HG02840 (cell line): ENCODE results near the gene CPM.
"Not testable (repeated sequence)": the region's sequence is repeated elsewhere in the genome, so short reads cannot be mapped to it uniquely, and the experiment has no call there.

Experiments
- ATAC-seq: cut with Tn5 transposase; IDR thresholded peaks from one replicate; pipeline ENCODE4 v1.9.1; 2021; ENCODE audit warnings: mild to moderate bottlenecking, moderate library complexity, moderate number of reproducible peaks; ENCODE audit not compliant: unreplicated experiment, low FRiP score

CPM gene

DNA sequence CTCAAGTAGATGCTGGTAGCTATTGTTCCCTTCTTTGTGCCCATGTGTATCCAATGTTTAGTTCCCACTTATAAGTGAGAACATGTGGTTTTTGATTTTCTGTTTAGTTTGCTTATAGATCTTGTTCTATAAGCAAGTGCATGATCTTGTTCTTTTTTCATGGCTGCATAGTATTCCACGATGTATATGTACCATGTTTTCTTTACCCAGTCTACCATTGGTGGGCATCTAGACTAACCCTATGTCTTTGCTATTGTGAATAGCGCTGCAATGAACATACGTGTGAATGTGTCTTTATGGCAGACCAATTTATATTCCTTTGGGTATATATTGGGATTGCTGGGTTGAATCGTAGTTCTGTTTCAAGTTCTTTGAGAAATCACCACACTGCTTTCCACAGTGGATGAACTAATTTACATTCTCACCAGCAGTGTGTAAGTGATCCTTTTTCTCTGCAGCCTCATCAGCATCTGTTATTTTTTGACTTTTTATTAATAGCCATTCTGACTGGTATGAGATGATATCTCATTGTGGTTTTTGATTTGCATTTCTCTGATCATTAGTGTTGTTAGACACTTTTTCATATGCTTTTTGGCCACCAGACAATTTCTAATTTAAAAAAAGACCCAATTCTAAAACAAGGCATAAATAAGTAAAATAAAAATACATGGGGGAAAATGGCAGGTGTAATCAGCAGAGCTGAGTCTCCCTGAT lies 50.6 kb downstream of the CPM start:
- ATAC-seq, result no peak

DNA sequence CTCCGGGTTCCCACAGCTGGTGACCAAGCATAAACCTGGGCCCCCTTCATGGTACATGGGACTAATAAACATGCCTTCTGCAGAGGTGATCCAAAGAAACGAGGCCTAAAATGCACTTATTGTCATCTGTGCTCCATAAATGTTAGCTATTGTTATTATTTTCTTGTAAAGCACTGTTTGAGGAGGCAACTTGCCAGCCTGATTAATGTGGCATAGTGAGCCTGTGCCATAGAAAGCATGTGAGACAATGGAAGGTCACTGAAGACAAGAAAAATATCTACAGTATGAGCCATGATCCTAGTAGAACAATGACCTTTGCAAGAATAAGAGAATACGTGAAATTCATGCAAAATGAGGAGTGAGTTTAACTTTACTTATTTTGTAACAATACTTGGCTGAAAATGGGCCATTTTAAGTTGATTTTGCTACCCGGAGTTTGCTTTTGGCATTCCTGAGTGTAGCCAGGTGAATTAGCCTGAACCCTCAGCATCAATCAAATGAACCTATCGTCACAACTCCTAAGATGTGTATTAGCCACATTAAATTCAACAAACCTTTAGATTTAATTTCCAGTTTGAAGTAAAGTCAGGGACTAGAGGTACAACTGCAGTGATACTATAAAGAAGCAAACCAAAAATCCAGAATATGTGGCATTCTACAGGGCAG lies 52.2 kb downstream of the CPM start:
- ATAC-seq, result no peak

DNA sequence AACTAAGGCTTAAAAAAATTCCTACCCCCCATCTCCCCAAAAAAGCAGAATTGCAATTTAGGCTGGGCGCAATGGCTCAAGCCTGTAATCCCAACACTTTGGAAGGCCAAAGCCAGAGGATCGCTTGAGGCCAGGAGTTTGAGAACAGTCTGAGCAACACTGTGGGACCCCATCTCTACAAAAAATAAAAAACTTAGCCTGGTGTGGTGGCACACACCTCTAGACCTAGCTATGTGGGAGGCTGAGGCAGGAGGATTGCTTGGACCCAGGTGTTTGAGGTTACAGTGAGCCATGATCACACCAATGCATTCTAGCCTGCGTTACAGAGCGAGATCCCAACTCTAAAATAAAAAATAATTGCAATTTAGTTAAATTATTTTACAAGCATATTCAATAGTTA lies 54.1 kb downstream of the CPM start:
- no peak for ATAC-seq

DNA sequence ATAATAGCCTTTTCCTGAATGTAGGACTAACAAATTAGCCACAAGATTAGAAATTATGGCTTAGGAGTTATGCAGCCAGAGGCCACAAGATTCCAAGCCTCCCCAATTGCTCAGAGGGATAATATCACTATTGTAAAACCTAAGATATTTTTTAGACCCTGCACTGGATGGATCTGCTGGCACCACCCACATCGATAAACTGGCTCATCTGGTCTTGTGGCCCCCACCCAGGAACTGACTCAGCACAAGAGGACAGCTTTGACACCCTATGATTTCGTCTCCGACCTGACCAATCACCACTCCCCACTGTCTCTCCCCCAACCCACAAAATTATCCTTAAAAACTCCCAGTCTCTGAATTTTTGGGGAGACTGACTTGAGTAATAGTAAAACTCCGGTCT lies 54.7 kb downstream of the CPM start:
- no peak for ATAC-seq

DNA sequence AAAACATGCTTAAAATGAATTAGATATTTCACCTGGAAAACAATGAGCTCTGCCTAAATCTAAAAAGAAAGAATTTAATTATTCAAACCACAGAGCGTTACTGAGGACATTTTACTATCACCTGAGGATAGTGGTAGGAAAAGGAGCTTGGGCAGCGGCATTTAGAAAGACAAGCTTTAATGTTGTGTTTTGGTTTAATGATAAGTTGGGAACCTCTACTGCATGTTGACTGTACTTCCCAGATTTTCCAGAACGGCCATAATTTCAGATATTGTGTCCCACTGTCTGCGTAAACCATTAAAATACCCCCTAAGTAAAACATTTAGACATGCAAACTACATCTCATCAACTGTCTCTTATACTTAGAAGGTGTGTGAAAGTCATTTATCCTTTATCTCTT lies 55.4 kb downstream of the CPM start:
- ATAC-seq, result no peak

DNA sequence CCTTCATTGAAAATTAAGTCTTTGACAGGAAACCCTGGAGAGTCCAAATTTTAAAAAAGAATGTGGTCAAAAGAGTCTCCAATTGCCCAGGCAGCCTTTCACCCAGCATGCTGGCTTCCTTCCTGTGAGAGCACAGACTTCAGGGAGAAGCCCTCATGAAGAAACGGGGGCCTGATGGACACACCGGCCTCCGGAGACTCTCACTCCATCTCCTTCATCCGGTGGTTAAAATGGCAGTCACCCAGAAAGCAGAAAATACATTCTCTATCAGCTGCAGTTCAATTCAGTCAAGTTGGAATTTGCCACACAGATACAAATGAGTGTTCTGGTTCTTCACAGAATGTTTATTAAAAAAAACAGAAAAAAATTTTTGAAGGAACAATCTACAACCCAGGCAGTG lies 56.5 kb downstream of the CPM start:
- no peak for ATAC-seq

DNA sequence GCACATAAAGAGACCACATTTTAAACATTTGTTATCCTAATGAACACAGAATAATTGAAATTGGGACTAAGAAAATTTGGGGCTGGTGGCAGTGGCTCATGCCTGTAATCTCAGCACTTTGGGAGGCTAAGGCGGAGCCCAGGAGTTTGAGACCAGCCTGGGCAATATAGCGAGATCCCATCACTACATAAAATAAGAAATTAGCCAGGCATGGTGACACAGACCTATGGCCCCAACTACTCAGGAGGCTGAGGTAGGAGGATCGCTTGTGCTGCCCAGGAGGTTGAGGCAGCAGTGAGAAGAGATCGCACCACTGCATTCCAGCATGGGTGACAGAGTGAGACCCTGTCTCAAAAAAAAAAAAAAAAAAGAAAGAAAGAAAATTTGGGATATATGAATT lies 59.7 kb downstream of the CPM start:
- ATAC-seq, result no peak

DNA sequence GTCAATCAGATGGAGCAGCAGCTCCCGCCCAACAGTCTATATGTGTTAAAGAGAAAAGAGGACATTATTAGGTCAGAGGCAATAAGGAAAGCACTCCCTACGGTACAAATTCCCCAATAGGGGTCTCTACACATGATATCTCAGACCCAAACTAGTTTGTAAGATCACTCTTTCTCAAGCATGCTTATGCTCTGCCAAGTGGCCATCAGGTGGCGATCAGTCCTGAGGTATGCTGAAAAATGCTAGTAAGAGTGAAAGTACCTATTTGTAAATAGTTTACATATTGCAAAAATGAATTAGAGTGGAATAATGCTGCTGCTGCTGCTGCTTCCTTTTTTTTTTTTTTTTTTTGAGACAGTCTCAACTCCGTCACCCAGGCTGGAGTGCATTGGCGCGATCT lies 61.0 kb downstream of the CPM start:
- ATAC-seq, result no peak

DNA sequence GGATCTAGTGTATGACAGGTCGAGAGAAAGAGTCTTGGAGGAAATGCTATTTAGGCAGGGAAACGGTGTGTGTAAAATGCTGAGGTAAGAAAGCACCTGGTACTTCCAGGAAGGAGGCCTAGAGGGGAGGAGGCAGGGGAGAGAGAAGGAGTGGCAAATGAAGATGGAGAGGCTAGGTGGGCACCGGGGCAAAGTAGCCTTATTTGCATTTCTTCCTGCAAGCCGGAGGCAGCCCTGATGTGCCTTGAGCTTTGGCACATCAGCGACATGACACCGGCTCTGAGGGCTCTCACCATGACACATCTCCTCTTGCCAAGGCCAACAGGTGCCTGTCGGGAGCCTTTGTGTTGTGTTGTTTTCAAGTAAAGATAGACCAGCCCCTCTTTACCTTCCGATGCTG lies 61.6 kb downstream of the CPM start:
- ATAC-seq, result no peak

DNA sequence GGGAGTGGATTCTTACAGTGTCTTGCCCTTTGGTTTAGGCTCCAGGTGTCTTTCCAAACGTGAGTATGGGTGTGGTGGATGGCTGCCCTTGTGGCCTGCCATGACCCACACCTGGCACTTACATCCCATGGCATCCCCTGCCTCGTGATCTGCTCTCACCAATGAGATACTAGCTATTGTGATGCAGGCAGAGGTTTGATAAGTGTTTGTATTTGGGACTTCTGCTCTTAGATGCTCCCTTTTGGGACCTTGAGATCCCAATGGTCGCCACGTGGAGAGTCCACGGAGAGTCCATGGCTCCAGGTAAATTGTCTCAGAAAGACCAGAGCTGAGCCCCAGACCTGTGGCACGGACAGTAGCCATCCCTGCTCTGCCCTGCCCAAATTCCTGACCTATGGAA lies 62.5 kb downstream of the CPM start:
- no peak for ATAC-seq

DNA sequence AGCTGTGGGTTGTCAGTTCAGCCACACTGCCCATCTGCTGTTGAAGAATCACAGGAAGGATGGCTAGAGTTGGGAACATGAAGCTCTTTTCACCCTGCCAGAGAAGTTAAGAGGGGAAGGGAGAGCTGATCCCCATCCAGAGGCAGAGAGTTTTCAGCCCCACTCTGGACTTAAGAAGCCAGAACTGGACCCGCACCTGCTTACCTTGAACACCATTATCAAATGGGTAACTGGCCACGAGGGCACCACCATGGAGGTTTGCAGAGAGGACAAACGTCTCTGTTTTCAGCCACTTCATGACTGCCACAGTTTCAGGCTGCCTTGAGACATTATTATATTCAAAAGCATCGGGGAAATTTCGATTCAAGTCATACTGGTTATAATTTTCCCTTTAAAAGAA lies 63.0 kb downstream of the CPM start:
- ATAC-seq, result no peak

DNA sequence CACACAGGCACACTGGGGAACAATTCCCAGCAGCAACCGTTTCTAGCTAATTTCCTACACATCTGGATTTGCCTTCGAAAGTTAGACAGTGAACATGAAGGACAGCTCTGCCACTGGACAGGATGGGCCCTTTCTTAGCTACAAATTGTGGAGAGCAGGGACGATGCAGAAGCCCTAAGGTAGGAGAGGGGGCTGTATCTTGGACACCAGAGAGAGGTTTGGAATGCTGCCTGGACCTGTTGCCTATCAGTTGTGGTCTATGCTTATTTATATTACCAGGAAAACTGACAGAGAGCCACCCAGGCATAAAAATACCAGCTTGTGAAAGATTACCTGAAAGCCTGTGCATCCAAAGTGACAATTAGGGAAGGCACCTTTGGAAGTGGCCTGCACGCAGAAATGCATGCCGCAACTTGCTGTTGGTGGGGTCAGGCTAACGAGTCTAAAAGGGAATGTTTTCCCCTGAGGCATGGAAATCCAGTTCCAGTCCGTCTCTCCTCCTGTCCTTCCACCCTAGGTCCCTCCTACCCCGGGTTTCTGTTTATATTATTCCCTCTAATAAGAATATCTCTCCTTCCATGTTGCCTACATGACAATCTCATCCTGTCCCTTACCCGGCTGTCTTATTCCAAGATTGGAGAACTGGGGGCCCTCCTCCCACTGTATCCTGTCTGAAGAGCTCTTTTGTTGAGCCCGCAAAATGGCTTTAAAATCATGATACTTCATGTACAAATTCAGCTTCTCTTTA lies 64.8 kb downstream of the CPM start:
- ATAC-seq, result no peak

DNA sequence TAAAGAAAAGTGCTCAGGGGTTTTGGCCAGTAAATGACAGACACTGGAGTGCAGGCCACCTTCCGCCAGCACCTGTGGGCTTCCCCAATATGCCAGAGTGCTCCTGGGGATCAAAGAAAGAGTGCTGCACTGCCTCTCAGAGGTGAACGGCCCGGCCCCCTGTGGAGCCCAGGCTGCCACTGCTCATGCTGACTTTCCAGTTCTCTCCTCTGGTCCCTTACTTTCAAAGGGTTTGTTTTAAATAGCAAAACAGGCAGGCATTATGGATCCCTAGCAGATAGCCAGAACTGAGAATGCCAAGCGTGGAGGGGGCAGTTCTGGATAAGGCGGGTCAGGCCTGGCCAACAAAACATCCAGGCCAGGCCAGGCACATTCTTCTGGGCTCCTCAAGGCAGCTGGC lies 65.4 kb downstream of the CPM start:
- no peak for ATAC-seq

DNA sequence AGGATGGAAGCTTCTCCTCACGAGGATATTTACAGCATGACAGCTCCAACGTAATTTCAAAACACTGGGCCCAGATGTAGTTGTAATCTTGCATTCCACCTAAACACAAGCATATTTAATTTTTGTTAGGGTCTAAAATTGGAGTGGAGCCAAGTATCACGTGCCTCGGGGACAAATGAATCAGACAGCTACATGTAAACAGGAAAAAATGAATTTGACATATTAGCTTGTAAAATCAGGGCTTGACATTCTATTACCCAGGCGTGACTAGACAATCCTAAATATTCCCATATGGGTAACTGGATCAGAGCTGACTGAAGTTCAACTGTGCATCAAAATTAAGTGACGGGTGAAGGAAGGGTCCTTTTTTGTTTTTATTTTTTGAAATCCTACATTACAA lies 66.0 kb downstream of the CPM start:
- ATAC-seq, result no peak

DNA sequence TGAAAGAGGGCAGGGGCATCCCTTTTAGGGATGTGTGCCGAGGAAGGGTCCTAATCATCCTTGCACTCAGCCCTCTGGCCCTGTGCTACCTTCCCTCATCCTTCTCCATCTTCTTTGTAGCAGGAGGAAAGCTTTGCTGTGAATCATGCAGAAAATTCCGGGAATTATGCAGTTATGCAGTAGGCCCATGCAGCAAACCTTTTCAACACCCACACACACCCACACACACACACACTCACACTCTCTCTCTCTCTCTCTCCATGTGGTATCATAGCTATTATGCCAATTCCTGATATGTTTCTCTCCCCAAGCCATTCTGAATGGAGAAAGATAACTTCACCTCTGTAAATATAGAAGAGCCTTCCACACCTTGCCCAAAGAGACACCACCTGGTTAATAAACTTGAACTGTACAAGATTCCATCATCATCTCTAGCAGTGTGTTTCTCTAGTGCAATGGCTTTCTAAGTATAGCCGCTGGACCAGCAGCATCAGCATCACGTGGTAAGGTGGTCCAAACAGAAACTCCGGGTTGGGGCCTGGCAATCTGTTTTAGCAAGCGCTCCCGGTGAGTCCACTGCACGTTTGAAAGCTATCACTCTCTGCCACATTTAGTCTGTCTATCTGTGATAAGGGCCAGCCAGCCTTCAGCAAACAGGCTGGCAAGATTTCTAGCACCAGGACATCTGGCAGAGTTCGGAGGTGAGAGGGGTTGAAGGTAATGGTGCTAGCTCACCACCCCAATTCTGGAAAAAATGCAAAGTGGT lies 67.4 kb downstream of the CPM start:
- ATAC-seq, result no peak

DNA sequence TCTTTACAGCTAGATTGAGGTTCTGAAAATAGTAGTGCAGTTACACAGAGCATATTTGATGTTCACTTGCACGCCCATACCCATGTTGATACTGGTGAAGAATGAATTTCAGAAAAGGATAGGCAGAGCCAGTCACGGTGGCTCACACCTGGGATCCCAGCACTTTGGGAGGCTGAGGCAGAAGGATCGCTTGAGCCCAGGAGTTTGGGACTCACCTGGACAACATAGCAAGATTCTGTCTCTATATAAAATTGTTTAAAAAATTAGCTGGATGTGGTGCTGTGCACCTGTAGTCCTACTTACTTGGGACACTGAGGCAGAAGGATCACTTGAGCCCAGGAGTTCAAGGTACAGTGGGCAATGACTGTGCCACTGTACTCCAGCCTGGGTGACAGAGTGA lies 68.4 kb downstream of the CPM start:
- no peak for ATAC-seq

DNA sequence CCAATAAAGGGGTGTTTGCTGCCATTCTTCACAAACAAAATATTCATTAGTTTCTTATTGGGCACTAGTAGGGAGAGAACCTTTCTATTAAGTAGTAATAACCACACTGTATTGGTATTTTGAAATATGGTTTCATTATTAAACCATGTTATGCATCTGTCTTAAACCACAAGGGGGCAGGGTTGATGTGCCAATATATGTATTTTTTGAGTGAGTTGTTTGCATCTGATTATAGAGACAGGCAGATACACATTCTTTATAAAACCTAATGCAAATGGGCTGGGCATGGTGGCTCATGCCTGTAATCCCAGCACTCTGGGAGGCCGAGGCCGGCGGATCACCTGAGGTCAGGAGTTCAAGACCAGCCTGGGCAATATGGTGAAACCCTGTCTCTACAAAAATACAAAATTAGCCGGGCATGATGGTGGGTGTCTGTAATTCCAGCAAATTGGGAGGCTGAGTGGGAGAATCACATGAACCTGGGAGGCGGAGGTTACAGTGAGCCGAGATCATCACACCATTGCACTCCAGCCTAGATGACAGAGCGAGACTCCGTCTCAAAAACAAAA lies 69.0 kb downstream of the CPM start:
- not testable (repeated sequence) for ATAC-seq

DNA sequence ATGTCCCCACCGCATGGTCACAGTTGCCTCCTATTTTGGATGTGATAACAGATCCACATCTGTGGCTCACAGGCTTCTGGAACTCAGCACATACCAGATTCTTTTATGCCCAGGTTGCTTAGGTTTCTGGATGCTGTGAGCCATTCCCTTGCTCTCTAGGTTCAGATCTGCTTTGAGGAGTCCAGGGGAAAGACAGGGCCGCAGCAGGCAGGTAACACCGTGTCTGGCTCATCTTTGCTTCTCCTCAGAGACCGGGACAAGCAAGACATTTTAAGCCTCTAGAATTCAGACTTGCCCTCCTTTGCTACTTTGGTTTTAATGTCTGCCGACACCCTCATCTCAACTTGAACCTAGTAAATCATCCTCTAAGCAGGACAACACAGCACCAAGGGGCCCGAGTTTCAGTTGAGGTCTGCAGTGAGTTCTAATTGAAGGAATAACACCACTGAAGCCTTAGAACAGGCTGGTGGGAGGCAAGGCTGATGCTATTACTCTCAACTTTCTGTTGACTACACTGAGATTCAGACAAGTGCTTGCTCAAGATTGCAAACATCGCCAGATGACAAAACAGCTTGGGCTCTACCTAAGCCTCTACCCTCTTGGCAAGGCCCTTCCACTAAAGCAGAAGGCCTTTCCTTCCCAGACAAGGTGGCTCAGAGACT lies 69.7 kb downstream of the CPM start:
- ATAC-seq, result no peak

DNA sequence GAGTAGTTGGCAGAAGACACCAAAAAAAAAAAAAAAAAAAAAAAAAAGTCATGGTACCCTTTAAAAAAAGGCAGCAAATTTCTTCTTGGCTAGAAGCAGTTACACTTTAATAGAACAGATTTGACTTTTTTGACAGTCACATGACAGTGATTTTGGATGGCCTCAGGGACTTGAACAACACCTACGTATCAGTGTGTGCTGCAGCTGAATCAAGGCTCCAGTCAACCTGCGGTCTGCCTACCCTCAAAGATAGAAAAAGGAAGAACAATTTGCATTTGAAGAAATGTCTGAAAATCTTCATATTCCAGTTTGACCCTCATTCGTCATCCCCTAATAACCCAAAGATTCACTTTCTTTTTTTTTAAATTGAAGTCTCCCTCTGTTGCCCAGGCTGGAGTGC lies 71.1 kb downstream of the CPM start:
- ATAC-seq, result no peak

DNA sequence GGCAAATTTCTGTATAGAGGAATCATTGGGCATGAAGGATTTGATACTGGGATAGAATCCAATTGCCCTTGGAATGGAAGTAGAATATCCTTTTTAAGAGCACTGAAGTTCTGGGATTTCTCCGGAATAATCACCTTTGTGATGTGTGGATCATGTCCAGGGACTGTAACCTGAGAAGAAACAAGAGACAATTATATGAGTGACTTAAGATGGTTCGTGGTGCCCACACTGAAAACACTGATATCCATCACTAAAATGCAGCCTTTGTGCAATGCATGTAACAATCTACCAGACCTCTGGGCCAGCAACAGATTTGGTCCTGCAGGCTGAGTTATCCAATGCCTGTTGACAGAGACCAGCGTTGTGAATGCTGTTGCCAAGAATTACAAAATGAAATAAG lies 76.5 kb downstream of the CPM start:
- no peak for ATAC-seq
